ENCODE measurements around the gene TRAM2. TPM values are rescaled to one million over a fixed set of nuclear protein-coding genes. Genes with fewer than 3 reads are reported as not detected.

Gene TRAM2
- total RNA-seq, 1 donor from 2014 or later, result 16.2 TPM

DNA sequence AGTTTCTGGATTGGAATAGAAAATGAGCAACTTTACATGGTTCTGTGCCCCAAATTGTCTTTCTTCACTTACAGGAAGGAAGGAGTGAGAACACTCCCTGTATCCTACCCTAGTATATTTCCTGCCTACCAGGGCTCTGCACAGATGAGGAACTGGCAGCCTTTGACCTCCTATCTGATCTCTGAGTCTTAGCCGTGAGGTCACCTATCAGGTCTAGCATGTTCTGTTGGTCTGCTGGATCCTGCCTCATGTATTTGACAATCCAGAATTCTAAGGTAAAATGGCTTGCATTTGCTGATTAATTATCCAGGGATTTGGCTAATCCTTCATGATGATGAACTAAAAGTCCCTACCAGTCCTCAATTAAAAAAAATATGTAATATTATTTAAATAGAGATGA, 35.0 kb upstream of the TRAM2 start:
- no peaks in the 10 kb centered on the region for H3K36me3 Mint-ChIP-seq (ENCODE audit: unreplicated experiment)
- H3K4me1 Mint-ChIP-seq (ENCODE audit: low read depth, unreplicated experiment), result no peaks in the 10 kb centered on the region
- no peaks in the 10 kb centered on the region for H3K9me3 Mint-ChIP-seq (ENCODE audit: unreplicated experiment)
- no peak overlapping the region for H3K4me3 Mint-ChIP-seq (ENCODE audit: unreplicated experiment)
- no peaks in the 10 kb centered on the region for H3K27me3 Mint-ChIP-seq (ENCODE audit: unreplicated experiment)
- TF ChIP-seq CTCF (IDR thresholded peaks at IDR 0.05; ENCODE audit: partially characterized antibody, unreplicated experiment), result no peak
- H3K27ac Mint-ChIP-seq (ENCODE audit: unreplicated experiment), result no peak overlapping the region
- no peak for DNase-seq

- Mint-ChIP-seq H3K27me3 (ENCODE audit: unreplicated experiment) (no peaks in the 10 kb centered on the region), H3K4me1 (ENCODE audit: low read depth, unreplicated experiment) (no peaks in the 10 kb centered on the region), H3K27ac (ENCODE audit: unreplicated experiment) (no peak overlapping the region), H3K9me3 (ENCODE audit: unreplicated experiment) (no peaks in the 10 kb centered on the region), H3K4me3 (ENCODE audit: unreplicated experiment) (no peak overlapping the region), H3K36me3 (ENCODE audit: unreplicated experiment) (no peaks in the 10 kb centered on the region)
- TF ChIP-seq CTCF (IDR thresholded peaks at IDR 0.05; ENCODE audit: partially characterized antibody, unreplicated experiment), result no peak
- no peak for DNase-seq
These were observed 34.0 kb upstream of the TRAM2 start for GRCh38 chr6:52610745-52611355.

DNA sequence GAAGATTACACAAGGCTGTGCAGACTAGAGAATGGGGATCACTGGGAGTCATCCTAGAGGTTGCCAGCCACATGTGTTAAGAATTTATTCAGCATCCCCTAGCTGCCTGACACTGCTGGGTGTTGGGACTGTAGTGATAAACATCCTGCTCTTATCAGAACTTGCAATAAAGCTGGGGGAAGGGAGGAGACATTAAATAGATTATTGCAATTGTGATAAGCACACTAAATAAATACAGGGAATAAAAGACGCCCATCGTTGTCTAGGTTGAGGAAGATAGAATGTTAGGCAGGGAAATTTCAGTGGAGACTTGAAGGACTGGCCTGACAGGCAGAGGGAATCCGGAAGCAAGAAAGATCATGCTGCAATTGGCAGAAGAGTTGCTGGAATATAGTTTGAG, 33.2 kb upstream of the TRAM2 start:
- no peak for TF ChIP-seq CTCF (IDR thresholded peaks at IDR 0.05; ENCODE audit: partially characterized antibody, unreplicated experiment)
- no peak overlapping the region for H3K4me3 Mint-ChIP-seq (ENCODE audit: unreplicated experiment)
- no peaks in the 10 kb centered on the region for H3K9me3 Mint-ChIP-seq (ENCODE audit: unreplicated experiment)
- DNase-seq, result no peak
- H3K27me3 Mint-ChIP-seq (ENCODE audit: unreplicated experiment), result no peaks in the 10 kb centered on the region
- no peak overlapping the region for H3K27ac Mint-ChIP-seq (ENCODE audit: unreplicated experiment)
- no peaks in the 10 kb centered on the region for H3K4me1 Mint-ChIP-seq (ENCODE audit: low read depth, unreplicated experiment)
- H3K36me3 Mint-ChIP-seq (ENCODE audit: unreplicated experiment), result no peaks in the 10 kb centered on the region

DNA sequence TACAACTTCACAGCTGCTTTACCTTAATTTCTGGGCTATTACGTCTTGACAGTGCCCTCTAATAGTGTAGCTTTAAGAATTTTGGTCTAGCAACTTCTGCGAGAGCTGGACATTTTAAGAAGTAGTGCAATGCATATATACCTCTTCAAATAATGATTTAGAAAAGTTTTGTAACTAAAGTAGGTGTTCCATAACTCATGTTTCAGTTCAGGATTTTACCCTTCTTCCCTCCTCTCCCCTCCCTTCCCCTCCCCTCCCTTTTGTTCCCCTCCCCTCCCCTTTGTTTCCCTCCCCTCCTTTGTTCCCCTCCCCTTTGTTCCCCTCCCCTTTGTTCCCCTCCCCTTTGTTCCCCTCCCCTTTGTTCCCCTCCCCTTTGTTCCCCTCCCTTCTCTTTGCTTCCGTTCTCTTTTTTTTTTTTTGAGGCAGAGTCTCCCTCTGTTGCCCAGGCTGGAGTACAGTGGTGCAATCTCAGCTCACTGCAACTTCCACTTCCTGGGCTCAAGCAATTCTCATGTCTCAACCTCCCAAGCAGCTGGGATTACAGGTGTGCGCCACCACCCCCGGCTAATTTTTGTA, 28.8 kb upstream of the TRAM2 start:
- no peak overlapping the region for H3K27ac Mint-ChIP-seq (ENCODE audit: unreplicated experiment)
- no peaks in the 10 kb centered on the region for H3K9me3 Mint-ChIP-seq (ENCODE audit: unreplicated experiment)
- no peaks in the 10 kb centered on the region for H3K4me1 Mint-ChIP-seq (ENCODE audit: low read depth, unreplicated experiment)
- DNase-seq, result no peak
- TF ChIP-seq CTCF (IDR thresholded peaks at IDR 0.05; ENCODE audit: partially characterized antibody, unreplicated experiment), result no peak
- H3K36me3 Mint-ChIP-seq (ENCODE audit: unreplicated experiment), result no peaks in the 10 kb centered on the region
- H3K4me3 Mint-ChIP-seq (ENCODE audit: unreplicated experiment), result no peak overlapping the region
- H3K27me3 Mint-ChIP-seq (ENCODE audit: unreplicated experiment), result no peaks in the 10 kb centered on the region

- TF ChIP-seq CTCF (IDR thresholded peaks at IDR 0.05; ENCODE audit: partially characterized antibody, unreplicated experiment), result no peak
- Mint-ChIP-seq H3K36me3 (ENCODE audit: unreplicated experiment) (no peaks in the 10 kb centered on the region), H3K9me3 (ENCODE audit: unreplicated experiment) (peaks cover 3% of the 10 kb centered on the region), H3K27ac (ENCODE audit: unreplicated experiment) (no peak overlapping the region), H3K27me3 (ENCODE audit: unreplicated experiment) (peaks cover 4% of the 10 kb centered on the region), H3K4me1 (ENCODE audit: low read depth, unreplicated experiment) (peaks cover 6% of the 10 kb centered on the region), H3K4me3 (ENCODE audit: unreplicated experiment) (no peak overlapping the region)
- DNase-seq, result no peak
These were observed 26.3 kb upstream of the TRAM2 start for GRCh38 chr6:52603000-52603795.
